Measurements from ENCODE around the gene CDK11A. TPM values are rescaled to one million over a fixed set of nuclear protein-coding genes. Genes with fewer than 3 reads are reported as not detected.
"Not testable (repeated sequence)": the region's sequence is repeated elsewhere in the genome, so short reads cannot be mapped to it uniquely, and the experiment has no call there.

Gene CDK11A
- total and polyA plus RNA-seq, 2 of the 8 experiments (the other 6 are each of a cell fraction or from before 2014, with no cell fraction given) = 15.0 to 45.6 TPM

- H2AK5ac ChIP-seq (ENCODE audit: low read depth, low read length); H3K27me3 ChIP-seq (replicated peaks in 1 of 4; ENCODE audit: control insufficient read depth in 3 of 4, extremely low read depth in 1 of 4, insufficient read depth in 3 of 4, low read length in 3 of 4); H3K9me3 ChIP-seq (ENCODE audit: insufficient read depth in 2 of 2, low read depth in 1 of 2, low read length in 1 of 2); H3K4me2 ChIP-seq (ENCODE audit: insufficient read depth in 1 of 2, low read depth in 2 of 2, low read length in 2 of 2); H2AFZ ChIP-seq (ENCODE audit: low read length); H2BK120ac ChIP-seq (replicated peaks; ENCODE audit: low read depth, low read length); H4K20me1 ChIP-seq (replicated peaks in 1 of 2; ENCODE audit: control insufficient read depth in 1 of 2, insufficient read depth in 2 of 2, low read length in 2 of 2); H4K5ac ChIP-seq (ENCODE audit: insufficient read length, low read depth, low read length); H3K23me2 ChIP-seq (ENCODE audit: low read depth, low read length); H3K36me3 ChIP-seq (ENCODE audit: control insufficient read depth in 2 of 4, insufficient read depth in 4 of 4, low read length in 3 of 4); H3K18ac ChIP-seq (ENCODE audit: extremely low read depth, low read length); H3K79me1 ChIP-seq (ENCODE audit: low read depth, low read length); FAIRE-seq; H3K79me2 ChIP-seq (ENCODE audit: control insufficient read depth in 1 of 2, insufficient read depth in 2 of 2, low read length in 2 of 2); H3K56ac ChIP-seq (replicated peaks; ENCODE audit: insufficient read length, low read depth, low read length); CTCF ChIA-PET (ENCODE audit: partially characterized antibody); H2BK5ac ChIP-seq (ENCODE audit: low read depth, low read length); H4K8ac ChIP-seq (ENCODE audit: extremely low read depth, insufficient read depth, low read length); H4K91ac ChIP-seq (replicated peaks; ENCODE audit: insufficient read length, low read length); H3K27ac ChIP-seq (ENCODE audit: low read depth, low read length); H3K4me3 ChIP-seq (ENCODE audit: extremely low read depth in 1 of 4, insufficient read depth in 2 of 4, low read depth in 3 of 4, low read length in 4 of 4); DNase-seq (ENCODE audit: low read depth in 1 of 2, low spot score in 2 of 2); H2BK15ac ChIP-seq (ENCODE audit: low read length); H3K9ac ChIP-seq (replicated peaks in 1 of 4; ENCODE audit: extremely low read depth in 1 of 4, low read depth in 3 of 4, low read length in 3 of 4); H2BK20ac ChIP-seq (ENCODE audit: low read length); H3K4ac ChIP-seq (replicated peaks; ENCODE audit: insufficient read length, low read depth, low read length); H3K4me1 ChIP-seq (replicated peaks in 1 of 4; ENCODE audit: control insufficient read depth in 3 of 4, insufficient read depth in 4 of 4, low read length in 3 of 4); H2BK12ac ChIP-seq (ENCODE audit: low read depth, low read length); H3K23ac ChIP-seq (ENCODE audit: insufficient read length); H3K14ac ChIP-seq (ENCODE audit: insufficient read length): not testable (repeated sequence)
- POLR2A ChIA-PET (ENCODE audit: partially characterized antibody) = interaction anchor here (1.0 kb wide), 1 partner anchor 50 kb away, joined by 3 read pairs; no protein-coding TSS in a partner anchor
- 92% methylated on average over 15 of the region's 23 CpGs; no CpG with 5 or more reads in 1 of the 2 experiments for WGBS, 2 experiments (ENCODE audit: extremely low coverage in 1 of 2, insufficient coverage in 1 of 2, insufficient read length in 1 of 2, insufficient replicate concordance in 2 of 2, low coverage in 1 of 2, low lambda C conversion rate in 2 of 2, missing lambda C conversion rate in 1 of 2)
These were observed 27.5 kb downstream of the CDK11A start for GRCh38 chr1:1696431-1697357.
